ENCODE results near the gene CTIF.

Gene CTIF

GRCh38 chr18:48785091-48785614, 246.3 kb downstream of the CTIF start:
- peak in 3 of 56 donors; percentile 13 to 61 (median 27) for DNase-seq

GRCh38 chr18:48785736-48786454, 247.1 kb downstream of the CTIF start:
- DNase-seq = no peak

- peak in 6 of 56 donors; percentile 17 to 39 (median 30) for DNase-seq
Measured at GRCh38 chr18:48786455-48787202, 247.8 kb downstream of the CTIF start.

- no peak for DNase-seq
Measured at GRCh38 chr18:48787203-48788151, 248.6 kb downstream of the CTIF start.

GRCh38 chr18:48788373-48788772, 249.5 kb downstream of the CTIF start:
- DNase-seq = no peak

- no peak for DNase-seq
Measured at GRCh38 chr18:48789259-48789812, 250.5 kb downstream of the CTIF start.

- peak in 3 of 56 donors; percentile 29 to 53 (median 31) for DNase-seq
Measured at GRCh38 chr18:48790226-48790863, 251.5 kb downstream of the CTIF start.

GRCh38 chr18:48790869-48791635, 252.2 kb downstream of the CTIF start:
- DNase-seq = no peak

GRCh38 chr18:48791636-48792105, 252.8 kb downstream of the CTIF start:
- no peak for DNase-seq

GRCh38 chr18:48792141-48792540, 253.3 kb downstream of the CTIF start:
- DNase-seq = no peak

- DNase-seq = no peak
Measured at GRCh38 chr18:48792611-48793380, 254.0 kb downstream of the CTIF start.

GRCh38 chr18:48794251-48794970, 255.6 kb downstream of the CTIF start:
- no peak for DNase-seq

- no peak for DNase-seq
Measured at GRCh38 chr18:48795696-48796095, 256.9 kb downstream of the CTIF start.

GRCh38 chr18:48796491-48797205, 257.8 kb downstream of the CTIF start:
- DNase-seq = no peak

- no peak for DNase-seq
Measured at GRCh38 chr18:48797841-48798255, 259.0 kb downstream of the CTIF start.

- DNase-seq = no peak
Measured at GRCh38 chr18:48798334-48799245, 259.8 kb downstream of the CTIF start.

Data from amygdala (tissue), 56 donors.